KG1 (cell line): Measurements from ENCODE around the gene HOXB5.

Experiments used
- DNase-seq: peaks from one replicate; lab custom pipeline; 2025; lab: John Stamatoyannopoulos, UW

The HOXB5 gene

GRCh38 chr17:48546924-48547807 is 46.4 kb downstream of the HOXB5 start:
- DNase-seq = peak; percentile 74

GRCh38 chr17:48546137-48546923 is 47.2 kb downstream of the HOXB5 start:
- DNase-seq = no peak

GRCh38 chr17:48545539-48545938 is 48.0 kb downstream of the HOXB5 start:
- no peak for DNase-seq

GRCh38 chr17:48545022-48545375 is 48.6 kb downstream of the HOXB5 start, which contains the start of gene HOXB2:
HOXB2 (minus strand) TSS chr17:48545109; CDS start chr17:48544911, 198 bp downstream.
- no peak for DNase-seq

- peak; percentile 56 for DNase-seq
These were observed 49.1 kb downstream of the HOXB5 start for GRCh38 chr17:48544349-48545021.

- DNase-seq = no peak
These were observed 49.7 kb downstream of the HOXB5 start for GRCh38 chr17:48543854-48544348.

GRCh38 chr17:48543107-48543853 is 50.3 kb downstream of the HOXB5 start:
- peak; percentile 30 for DNase-seq

- DNase-seq = no peak
These were observed 50.9 kb downstream of the HOXB5 start for GRCh38 chr17:48542698-48543106.

GRCh38 chr17:48542114-48542656 is 51.4 kb downstream of the HOXB5 start:
- no peak for DNase-seq

- DNase-seq = no peak
These were observed 51.9 kb downstream of the HOXB5 start for GRCh38 chr17:48541577-48542113.
